ENCODE measurements around the gene ZDHHC3. TPM values are rescaled to one million over a fixed set of nuclear protein-coding genes. Genes with fewer than 3 reads are reported as not detected.
A peak's percentile ranks its signal among the peaks of the same experiment; 100 is the strongest.

ZDHHC3 gene
- total and polyA plus RNA-seq, 12 donors, result 19.0 to 52.2 (median 42.2) TPM

DNA sequence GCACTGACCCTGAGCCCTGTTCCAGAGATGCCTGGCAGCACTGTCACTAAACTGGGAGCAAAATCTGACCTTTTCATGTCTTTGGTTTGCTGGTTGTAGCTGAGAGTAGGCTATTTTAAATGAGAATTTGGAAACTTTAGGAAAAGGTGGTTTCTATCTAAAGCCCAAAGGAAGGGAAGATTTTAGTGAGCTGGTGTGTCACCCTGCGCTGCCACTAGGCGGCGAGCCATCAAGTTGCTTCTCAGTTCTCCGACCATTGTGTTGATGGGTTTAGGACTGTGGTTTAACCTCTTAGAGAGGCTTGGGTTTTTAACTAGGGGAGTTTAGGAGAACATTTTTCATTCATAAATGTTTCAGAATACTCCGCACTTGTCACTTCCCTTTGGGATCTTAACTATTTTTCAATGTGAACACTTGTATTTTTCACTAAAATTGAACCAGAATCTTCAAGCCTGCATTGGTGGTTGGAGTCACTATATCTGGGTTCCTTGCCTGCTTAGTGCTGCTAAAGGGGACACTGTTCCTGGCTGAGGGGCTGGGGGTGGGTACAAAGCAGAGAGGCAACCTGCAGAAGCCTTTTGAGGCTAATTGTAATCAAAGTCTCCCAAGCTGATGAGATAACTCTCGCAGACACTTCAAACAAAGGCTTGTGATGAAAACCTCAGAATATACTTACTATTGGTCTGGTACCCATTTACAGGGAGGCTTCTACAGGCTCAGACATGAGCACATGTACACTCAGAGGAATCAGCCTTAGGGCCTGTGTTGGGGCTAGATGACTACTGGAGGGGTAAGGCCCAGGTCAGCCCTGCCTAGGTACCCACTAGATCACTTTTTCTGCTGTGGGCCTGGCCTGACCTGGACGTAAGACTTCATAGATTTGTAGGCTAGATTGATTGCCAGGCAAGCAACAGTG is 16.8 kb upstream of the ZDHHC3 start:
- WGBS, 2 donors, result 72 to 78% methylated on average over 7 of the region's 7 CpGs
- ATAC-seq (peak in 1 of 8 donors; percentile 35), DNase-seq (no peak)
- H3K27me3 ChIP-seq, result no peaks in the 10 kb centered on the region
- H3K9me3 ChIP-seq, result no peaks in the 10 kb centered on the region
- peak overlapping the region in 4 of 10 donors; percentile 26 to 63 (median 32) for H3K27ac ChIP-seq
- no peak overlapping the region for H3K4me3 ChIP-seq
- H3K4me1 ChIP-seq, result peaks cover 12 to 72% (median 35%) of the 10 kb centered on the region in 9 donors
- intact Hi-C loops (cut with DNase I), result loop anchor here in 1 of 10 donors (5.0 kb wide), 1 partner anchor 34 kb away; the partner anchor contains the start of gene CLEC3B
- TF ChIP-seq CTCF (IDR thresholded peaks at IDR 0.05), result peak; percentile 32 to 73 (median 61)
- peaks cover 0 to 54% (median 3%) of the 10 kb centered on the region in 9 donors for H3K36me3 ChIP-seq

DNA sequence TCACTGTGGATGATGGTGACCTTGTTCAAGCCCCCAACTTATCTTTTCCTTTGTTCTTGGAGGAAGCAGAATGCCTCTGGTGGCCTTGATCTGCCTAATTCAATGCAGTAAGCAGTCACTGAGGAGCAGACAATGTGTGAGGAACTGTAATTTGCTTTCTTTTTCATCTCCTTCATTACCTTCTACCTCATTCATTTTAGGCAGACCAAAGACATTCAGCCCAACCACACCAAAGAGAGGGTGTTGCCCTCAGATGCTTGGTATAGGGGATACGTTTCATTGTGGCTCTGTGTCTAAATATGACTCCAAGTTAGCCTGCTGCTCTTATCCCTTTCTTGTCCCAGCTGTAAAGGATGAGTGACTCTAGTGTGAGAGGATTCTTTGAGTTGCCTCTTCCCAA is 15.4 kb upstream of the ZDHHC3 start:
- Histone ChIP-seq H3K36me3 (peaks cover 0 to 41% (median 0%) of the 10 kb centered on the region in 9 donors), H3K27me3 (no peaks in the 10 kb centered on the region), H3K4me1 (peaks cover 12 to 73% (median 38%) of the 10 kb centered on the region in 9 donors), H3K9me3 (no peaks in the 10 kb centered on the region), H3K27ac (no peak overlapping the region), H3K4me3 (no peak overlapping the region)
- DNase-seq (no peak), ATAC-seq (no peak)
- TF ChIP-seq CTCF (IDR thresholded peaks at IDR 0.05), result no peak
- intact Hi-C loops (cut with DNase I), result loop anchor here in 1 of 10 donors (5.0 kb wide), 1 partner anchor 36 kb away; the partner anchor contains the start of gene CLEC3B
- 86 to 91% methylated on average over 1 of the region's 1 CpG for WGBS, 2 donors

GRCh38 chr3:44989636-44990373 is 13.8 kb upstream of the ZDHHC3 start:
- DNase-seq (no peak), ATAC-seq (peak in 5 of 8 donors; percentile 41 to 60 (median 47))
- H3K27me3 ChIP-seq, result no peaks in the 10 kb centered on the region
- H3K27ac ChIP-seq, result peak overlapping the region in 2 of 10 donors; percentile 23 to 54
- H3K9me3 ChIP-seq, result no peaks in the 10 kb centered on the region
- no peak overlapping the region for H3K4me3 ChIP-seq
- WGBS, 2 donors, result 59 to 74% methylated on average over 1 of the region's 1 CpG
- intact Hi-C loops (cut with DNase I), result loop anchor here in 1 of 10 donors (5.0 kb wide), 1 partner anchor 37 kb away; the partner anchor contains the start of gene CLEC3B
- TF ChIP-seq CTCF (IDR thresholded peaks at IDR 0.05), result no peak
- H3K4me1 ChIP-seq, result peaks cover 5 to 58% (median 26%) of the 10 kb centered on the region in 9 donors
- peaks cover 0 to 41% (median 0%) of the 10 kb centered on the region in 9 donors for H3K36me3 ChIP-seq

GRCh38 chr3:44989141-44989540 is 13.2 kb upstream of the ZDHHC3 start:
- peaks cover 5 to 60% (median 25%) of the 10 kb centered on the region in 9 donors for H3K4me1 ChIP-seq
- ATAC-seq, result peak in 1 of 8 donors; percentile 27
- 85 to 87% methylated on average over 8 of the region's 8 CpGs for WGBS, 2 donors
- no peaks in the 10 kb centered on the region for H3K9me3 ChIP-seq
- intact Hi-C loops (cut with DNase I), result no loop called here
- peaks cover 0 to 41% (median 0%) of the 10 kb centered on the region in 9 donors for H3K36me3 ChIP-seq
- no peak overlapping the region for H3K4me3 ChIP-seq
- H3K27me3 ChIP-seq, result no peaks in the 10 kb centered on the region
- no peak for DNase-seq
- TF ChIP-seq CTCF (IDR thresholded peaks at IDR 0.05), result no peak
- H3K27ac ChIP-seq, result peak overlapping the region in 1 of 10 donors; percentile 54

All from heart right ventricle (tissue), 16 donors.